Tibial nerve (tissue), 3 donors: ENCODE data around the gene VPS13D.

Experiments used
- POLR2A ChIP-seq, 2 donors: fragments of 450-650 bp; IDR thresholded peaks; one replicate each; pipeline ENCODE4 v1.6.1; 2017; ENCODE audit warnings: antibody characterized with exemption in 2 of 2, mild to moderate bottlenecking in 2 of 2, moderate library complexity in 2 of 2
- TF ChIP-seq, protein P1 (sequence below), 5 experiments: fragments of 200-600 bp in 3 of 5; fragments of 450-650 bp in 2 of 5; sonication (generic) in 3 of 5; IDR thresholded peaks; one replicate each; pipeline ENCODE4 v1.5.1; 2016 to 2019; ENCODE audit warnings: antibody characterized with exemption in 5 of 5, mild to moderate bottlenecking in 3 of 5, moderate library complexity in 2 of 5

GRCh38 chr1:12407962-12408454 is 178.2 kb downstream of the VPS13D start:
- TF ChIP-seq, protein P1, sequence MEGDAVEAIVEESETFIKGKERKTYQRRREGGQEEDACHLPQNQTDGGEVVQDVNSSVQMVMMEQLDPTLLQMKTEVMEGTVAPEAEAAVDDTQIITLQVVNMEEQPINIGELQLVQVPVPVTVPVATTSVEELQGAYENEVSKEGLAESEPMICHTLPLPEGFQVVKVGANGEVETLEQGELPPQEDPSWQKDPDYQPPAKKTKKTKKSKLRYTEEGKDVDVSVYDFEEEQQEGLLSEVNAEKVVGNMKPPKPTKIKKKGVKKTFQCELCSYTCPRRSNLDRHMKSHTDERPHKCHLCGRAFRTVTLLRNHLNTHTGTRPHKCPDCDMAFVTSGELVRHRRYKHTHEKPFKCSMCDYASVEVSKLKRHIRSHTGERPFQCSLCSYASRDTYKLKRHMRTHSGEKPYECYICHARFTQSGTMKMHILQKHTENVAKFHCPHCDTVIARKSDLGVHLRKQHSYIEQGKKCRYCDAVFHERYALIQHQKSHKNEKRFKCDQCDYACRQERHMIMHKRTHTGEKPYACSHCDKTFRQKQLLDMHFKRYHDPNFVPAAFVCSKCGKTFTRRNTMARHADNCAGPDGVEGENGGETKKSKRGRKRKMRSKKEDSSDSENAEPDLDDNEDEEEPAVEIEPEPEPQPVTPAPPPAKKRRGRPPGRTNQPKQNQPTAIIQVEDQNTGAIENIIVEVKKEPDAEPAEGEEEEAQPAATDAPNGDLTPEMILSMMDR (IDR thresholded peaks at IDR 0.05) = no peak
- no peak for TF ChIP-seq POLR2A (IDR thresholded peaks at IDR 0.05)
